ENCODE results near the gene DAAM2. TPM values are rescaled to one million over a fixed set of nuclear protein-coding genes. Genes with fewer than 3 reads are reported as not detected.

DAAM2 gene
- total and polyA plus RNA-seq, 2 experiments from 2014 or later, result 1.8 to 5.6 TPM

GRCh38 chr6:39906318-39906761, 114.2 kb downstream of the DAAM2 start:
- Histone ChIP-seq H3K9me2 (ENCODE audit: insufficient read depth) (no peaks in the 10 kb centered on the region), H3K27me3 (replicated peaks; ENCODE audit: insufficient read depth) (no peaks in the 10 kb centered on the region), H3K79me2 (ENCODE audit: insufficient read depth) (no peaks in the 10 kb centered on the region), H3K9ac (no peak overlapping the region), H3K4me3 (no peak overlapping the region), H3K9me3 (ENCODE audit: low read depth) (no peaks in the 10 kb centered on the region), H3F3A (ENCODE audit: insufficient read depth) (no peaks in the 10 kb centered on the region), H3K4me2 (ENCODE audit: unreplicated experiment) (no peak overlapping the region), H3K36me3 (ENCODE audit: low read depth) (no peaks in the 10 kb centered on the region), H2AFZ (no peak overlapping the region), H3K4me1 (ENCODE audit: insufficient read depth) (no peaks in the 10 kb centered on the region), H4K20me1 (ENCODE audit: insufficient read depth) (no peaks in the 10 kb centered on the region), H3K27ac (no peak overlapping the region)
- TF ChIP-seq EZH2 (IDR thresholded peaks at IDR 0.05; ENCODE audit: insufficient read depth, poor library complexity, severe bottlenecking) (no peak), EZH2phosphoT487 (IDR thresholded peaks at IDR 0.05; ENCODE audit: insufficient read depth, low read depth) (no peak)
- no peak for DNase-seq
- 67 to 78% methylated on average over 12 of the region's 13 CpGs for WGBS, 2 experiments (ENCODE audit: low coverage in 1 of 2, low lambda C conversion rate in 2 of 2, missing lambda C conversion rate in 2 of 2)
- in situ Hi-C loops (cut with MboI), result no loop called here

GRCh38 chr6:39907871-39908575, 115.8 kb downstream of the DAAM2 start:
- Histone ChIP-seq H3K36me3 (ENCODE audit: low read depth) (no peaks in the 10 kb centered on the region), H3K27me3 (replicated peaks; ENCODE audit: insufficient read depth) (no peaks in the 10 kb centered on the region), H3K9me3 (ENCODE audit: low read depth) (no peaks in the 10 kb centered on the region), H3F3A (ENCODE audit: insufficient read depth) (no peaks in the 10 kb centered on the region), H3K27ac (no peak overlapping the region), H4K20me1 (ENCODE audit: insufficient read depth) (no peaks in the 10 kb centered on the region), H3K9ac (no peak overlapping the region), H3K4me3 (no peak overlapping the region), H3K79me2 (ENCODE audit: insufficient read depth) (no peaks in the 10 kb centered on the region), H3K4me1 (ENCODE audit: insufficient read depth) (no peaks in the 10 kb centered on the region), H3K9me2 (ENCODE audit: insufficient read depth) (no peaks in the 10 kb centered on the region), H3K4me2 (ENCODE audit: unreplicated experiment) (no peak overlapping the region), H2AFZ (no peak overlapping the region)
- no peak for DNase-seq
- 86 to 90% methylated on average over 5 of the region's 5 CpGs for WGBS, 2 experiments (ENCODE audit: low coverage in 1 of 2, low lambda C conversion rate in 2 of 2, missing lambda C conversion rate in 2 of 2)
- in situ Hi-C loops (cut with MboI), result no loop called here
- TF ChIP-seq EZH2phosphoT487 (IDR thresholded peaks at IDR 0.05; ENCODE audit: insufficient read depth, low read depth) (no peak), EZH2 (IDR thresholded peaks at IDR 0.05; ENCODE audit: insufficient read depth, poor library complexity, severe bottlenecking) (no peak)

GRCh38 chr6:39908838-39909583, 116.8 kb downstream of the DAAM2 start:
- in situ Hi-C loops (cut with MboI), result no loop called here
- no peak overlapping the region for H3K4me3 ChIP-seq
- no peaks in the 10 kb centered on the region for H3F3A ChIP-seq (ENCODE audit: insufficient read depth)
- H3K4me1 ChIP-seq (ENCODE audit: insufficient read depth), result no peaks in the 10 kb centered on the region
- H3K9ac ChIP-seq, result no peak overlapping the region
- H3K27ac ChIP-seq, result no peak overlapping the region
- TF ChIP-seq EZH2 (IDR thresholded peaks at IDR 0.05; ENCODE audit: insufficient read depth, poor library complexity, severe bottlenecking) (no peak), EZH2phosphoT487 (IDR thresholded peaks at IDR 0.05; ENCODE audit: insufficient read depth, low read depth) (no peak)
- no peak overlapping the region for H3K4me2 ChIP-seq (ENCODE audit: unreplicated experiment)
- H4K20me1 ChIP-seq (ENCODE audit: insufficient read depth), result no peaks in the 10 kb centered on the region
- no peaks in the 10 kb centered on the region for H3K79me2 ChIP-seq (ENCODE audit: insufficient read depth)
- no peak overlapping the region for H2AFZ ChIP-seq
- H3K36me3 ChIP-seq (ENCODE audit: low read depth), result no peaks in the 10 kb centered on the region
- WGBS, 2 experiments (ENCODE audit: low coverage in 1 of 2, low lambda C conversion rate in 2 of 2, missing lambda C conversion rate in 2 of 2), result 65 to 72% methylated on average over 8 to 13 of the region's 13 CpGs
- DNase-seq, result no peak
- H3K9me3 ChIP-seq (ENCODE audit: low read depth), result no peaks in the 10 kb centered on the region
- no peaks in the 10 kb centered on the region for H3K9me2 ChIP-seq (ENCODE audit: insufficient read depth)
- H3K27me3 ChIP-seq (replicated peaks; ENCODE audit: insufficient read depth), result no peaks in the 10 kb centered on the region

GRCh38 chr6:39909701-39910100, 117.5 kb downstream of the DAAM2 start:
- Histone ChIP-seq H3K27me3 (replicated peaks; ENCODE audit: insufficient read depth) (no peaks in the 10 kb centered on the region), H3K9ac (no peak overlapping the region), H2AFZ (no peak overlapping the region), H3F3A (ENCODE audit: insufficient read depth) (no peaks in the 10 kb centered on the region), H3K79me2 (ENCODE audit: insufficient read depth) (no peaks in the 10 kb centered on the region), H3K27ac (no peak overlapping the region), H4K20me1 (ENCODE audit: insufficient read depth) (no peaks in the 10 kb centered on the region), H3K9me2 (ENCODE audit: insufficient read depth) (no peaks in the 10 kb centered on the region), H3K9me3 (ENCODE audit: low read depth) (no peaks in the 10 kb centered on the region), H3K4me2 (ENCODE audit: unreplicated experiment) (no peak overlapping the region), H3K4me1 (ENCODE audit: insufficient read depth) (no peaks in the 10 kb centered on the region), H3K36me3 (ENCODE audit: low read depth) (no peaks in the 10 kb centered on the region), H3K4me3 (no peak overlapping the region)
- no peak for DNase-seq
- no peak for TF ChIP-seq EZH2phosphoT487 (IDR thresholded peaks at IDR 0.05; ENCODE audit: insufficient read depth, low read depth)
- TF ChIP-seq EZH2 (IDR thresholded peaks at IDR 0.05; ENCODE audit: insufficient read depth, poor library complexity, severe bottlenecking), result no peak
- in situ Hi-C loops (cut with MboI), result no loop called here
- WGBS, 2 experiments (ENCODE audit: low coverage in 1 of 2, low lambda C conversion rate in 2 of 2, missing lambda C conversion rate in 2 of 2), result 94 to 100% methylated on average over 5 of the region's 5 CpGs

Measured in GM23248 (cell line).